SU-DHL-6 (cell line): ENCODE measurements around the gene OBSCN.

Source experiments
- EZH2phosphoT487 ChIP-seq: fragments of 200-600 bp; sonication (generic), shearing (Covaris generic); conservative IDR thresholded peaks from 2 replicates; pipeline ENCODE4 v1.6.1; 2018; ENCODE audit warnings: mild to moderate bottlenecking, antibody characterized with exemption, low read length, moderate library complexity, mixed read lengths
- TF ChIP-seq, protein P1 (sequence below): fragments of 200-600 bp; sonication (generic); IDR thresholded peaks from one replicate; pipeline ENCODE4 v1.5.1; 2017; ENCODE audit warnings: antibody characterized with exemption, mild to moderate bottlenecking, low read length, moderate library complexity; ENCODE audit not compliant: insufficient read depth, poor library complexity, severe bottlenecking

DNA sequence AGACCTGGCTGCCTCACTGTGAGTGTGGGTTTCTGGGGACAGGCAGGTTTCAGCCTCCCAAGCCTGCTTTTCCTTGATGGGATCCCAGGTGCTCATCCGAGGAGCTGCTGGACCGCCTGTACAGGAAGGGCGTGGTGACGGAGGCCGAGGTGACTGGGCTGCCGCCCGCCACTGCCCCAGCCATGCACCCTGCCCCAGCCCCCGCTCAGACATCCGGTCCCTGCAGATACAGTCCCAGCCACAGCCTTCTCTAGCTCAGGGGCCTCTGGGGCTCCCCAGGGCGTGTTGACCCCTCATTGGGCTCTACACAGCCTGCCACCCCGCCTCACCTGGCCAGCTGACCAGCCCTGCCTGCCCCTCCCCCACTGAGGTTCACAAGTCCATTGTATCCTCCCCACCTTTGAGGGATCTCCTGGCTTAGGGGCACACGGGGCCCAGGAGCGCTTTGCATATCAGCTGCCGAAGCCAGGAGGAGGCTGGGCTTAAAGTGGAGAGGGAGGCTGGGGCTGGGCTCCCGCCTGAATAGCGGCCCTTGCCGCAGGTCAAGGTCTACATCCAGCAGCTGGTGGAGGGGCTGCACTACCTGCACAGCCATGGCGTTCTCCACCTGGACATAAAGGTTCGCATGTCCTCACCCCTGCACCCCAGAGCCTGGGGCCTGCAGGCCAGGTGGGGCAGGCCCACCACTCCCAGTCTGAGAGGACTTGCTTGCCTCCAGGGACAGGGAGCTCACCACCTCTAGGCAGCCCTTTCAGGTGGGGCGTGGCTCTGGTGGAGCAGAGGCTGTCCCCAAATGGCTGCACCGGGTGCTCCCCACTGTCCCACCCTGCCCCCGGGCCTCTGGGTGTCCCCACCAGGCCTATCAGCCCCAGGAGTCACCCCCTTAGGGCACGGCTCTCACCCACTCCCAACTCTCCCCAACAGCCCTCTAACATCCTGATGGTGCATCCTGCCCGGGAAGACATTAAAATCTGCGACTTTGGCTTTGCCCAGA is 160.3 kb downstream of the OBSCN start:
- TF ChIP-seq, protein P1, sequence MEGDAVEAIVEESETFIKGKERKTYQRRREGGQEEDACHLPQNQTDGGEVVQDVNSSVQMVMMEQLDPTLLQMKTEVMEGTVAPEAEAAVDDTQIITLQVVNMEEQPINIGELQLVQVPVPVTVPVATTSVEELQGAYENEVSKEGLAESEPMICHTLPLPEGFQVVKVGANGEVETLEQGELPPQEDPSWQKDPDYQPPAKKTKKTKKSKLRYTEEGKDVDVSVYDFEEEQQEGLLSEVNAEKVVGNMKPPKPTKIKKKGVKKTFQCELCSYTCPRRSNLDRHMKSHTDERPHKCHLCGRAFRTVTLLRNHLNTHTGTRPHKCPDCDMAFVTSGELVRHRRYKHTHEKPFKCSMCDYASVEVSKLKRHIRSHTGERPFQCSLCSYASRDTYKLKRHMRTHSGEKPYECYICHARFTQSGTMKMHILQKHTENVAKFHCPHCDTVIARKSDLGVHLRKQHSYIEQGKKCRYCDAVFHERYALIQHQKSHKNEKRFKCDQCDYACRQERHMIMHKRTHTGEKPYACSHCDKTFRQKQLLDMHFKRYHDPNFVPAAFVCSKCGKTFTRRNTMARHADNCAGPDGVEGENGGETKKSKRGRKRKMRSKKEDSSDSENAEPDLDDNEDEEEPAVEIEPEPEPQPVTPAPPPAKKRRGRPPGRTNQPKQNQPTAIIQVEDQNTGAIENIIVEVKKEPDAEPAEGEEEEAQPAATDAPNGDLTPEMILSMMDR: no peak
- no peak for TF ChIP-seq EZH2phosphoT487
